HepG2 (cell line): Measurements from ENCODE around the gene C12orf43. TPM values are rescaled to one million over a fixed set of nuclear protein-coding genes. Genes with fewer than 3 reads are reported as not detected.

ENCODE experiments used
- AGO1 ChIP-seq: fragments of 200-400 bp; formaldehyde crosslinking; IDR thresholded peaks from 2 replicates; pipeline ENCODE4 v1.6.1; 2017; ENCODE audit warnings: mild to moderate bottlenecking, low read depth, low read length, moderate library complexity; ENCODE audit not compliant: poor library complexity, severe bottlenecking
- ARNT2 ChIP-seq: sonication (generic); formaldehyde crosslinking; IDR thresholded peaks from 2 replicates; pipeline ENCODE4 v1.8.0; 2022; ENCODE audit warnings: mild to moderate bottlenecking, low read depth, missing genetic modification reagents, moderate library complexity
- ESRRA ChIP-seq: sonication (generic); formaldehyde crosslinking; IDR thresholded peaks from 2 replicates; pipeline ENCODE4 v1.5.1; 2020; ENCODE audit warnings: mild to moderate bottlenecking, low read depth, missing genetic modification reagents
- GATAD1 ChIP-seq: IDR thresholded peaks from 2 replicates; pipeline ENCODE4 v1.6.1; 2016; ENCODE audit warnings: missing genetic modification reagents, missing compliant biosample characterization
- HCFC1 ChIP-seq: fragments of 150-350 bp; IDR thresholded peaks from 2 replicates; pipeline ENCODE4 v1.6.1; 2014; ENCODE audit warnings: low read depth, low read length
- MATR3 ChIP-seq: sonication (generic); formaldehyde crosslinking; IDR thresholded peaks from 2 replicates; pipeline ENCODE4 v1.4.0; 2020; ENCODE audit warnings: missing genetic modification reagents
- MIER3 ChIP-seq: IDR thresholded peaks from 2 replicates; pipeline ENCODE4 v1.6.1; 2016; ENCODE audit warnings: missing compliant biosample characterization, borderline replicate concordance
- NFYB ChIP-seq: sonication (generic); formaldehyde crosslinking; IDR thresholded peaks from 2 replicates; pipeline ENCODE4 v1.4.0; 2020; ENCODE audit warnings: missing genetic modification reagents
- REPIN1 ChIP-seq: sonication (generic); formaldehyde crosslinking; IDR thresholded peaks from 2 replicates; pipeline ENCODE4 v1.8.0; 2022; ENCODE audit warnings: missing genetic modification reagents, low read depth, mild to moderate bottlenecking, borderline replicate concordance
- REXO4 ChIP-seq: sonication (generic); formaldehyde crosslinking; IDR thresholded peaks from 2 replicates; pipeline ENCODE4 v1.8.0; 2022; ENCODE audit warnings: missing genetic modification reagents, mild to moderate bottlenecking, borderline replicate concordance
- SRSF4 ChIP-seq: fragments of 200-400 bp; formaldehyde crosslinking; IDR thresholded peaks from one replicate; pipeline ENCODE4 v1.6.1; 2018; ENCODE audit warnings: mild to moderate bottlenecking, low read depth, low read length, moderate library complexity; ENCODE audit not compliant: poor library complexity, severe bottlenecking
- ZIK1 ChIP-seq: sonication (generic); formaldehyde crosslinking; IDR thresholded peaks from 2 replicates; pipeline ENCODE4 v1.5.0; 2020; ENCODE audit warnings: mild to moderate bottlenecking, low read depth, missing genetic modification reagents, borderline replicate concordance
- ZNF121 ChIP-seq: sonication (generic); formaldehyde crosslinking; IDR thresholded peaks from 2 replicates; pipeline ENCODE4 v1.5.0; 2020; ENCODE audit warnings: mild to moderate bottlenecking, missing genetic modification reagents
- ZNF451 ChIP-seq: sonication (generic); formaldehyde crosslinking; IDR thresholded peaks from 2 replicates; pipeline ENCODE4 v1.5.0; 2020; ENCODE audit warnings: mild to moderate bottlenecking, missing genetic modification reagents
- ZNF510 ChIP-seq: sonication (generic); formaldehyde crosslinking; IDR thresholded peaks from 2 replicates; pipeline ENCODE4 v1.4.0; 2020; ENCODE audit warnings: low read depth, mild to moderate bottlenecking, missing genetic modification reagents
- ZNF670 ChIP-seq: sonication (generic); formaldehyde crosslinking; IDR thresholded peaks from 2 replicates; pipeline ENCODE4 v1.8.0; 2022; ENCODE audit warnings: mild to moderate bottlenecking, missing genetic modification reagents, borderline replicate concordance
- polyA plus RNA-seq, 8 experiments: library from polyadenylated mRNA; depleted of rRNA in 3 of 8; stranded (reverse) in 7 of 8; unstranded in 1 of 8; fragments of >200 nt; fragmentation: Illumina TruSeq in 4 of 8; extraction: Trizol in 4 of 8; gene quantifications; 2 replicates each; pipeline versions ENCODE4 v1.2.1 to v1.2.3, GENCODE V29; 2011 to 2016; ENCODE audit warnings: low read depth in 4 of 8, missing spikeins in 1 of 8, mixed read lengths in 1 of 8; ENCODE audit not compliant: insufficient read depth in 1 of 8
- total RNA-seq, 5 experiments: library from RNA; depleted of rRNA; stranded (reverse); fragments of >200 nt; fragmentation: Illumina TruSeq; extraction: Trizol; gene quantifications; 2 replicates each; pipeline ENCODE4 v1.2.3, GENCODE V29; 2016; ENCODE audit warnings: low read depth in 1 of 5
- TF ChIP-seq, protein P1 (sequence below): sonication (generic); formaldehyde crosslinking; conservative IDR thresholded peaks from 2 replicates; pipeline ENCODE4 v1.8.0; 2022; ENCODE audit warnings: missing genetic modification reagents
- TF ChIP-seq, protein P2 (sequence below): sonication (generic); formaldehyde crosslinking; IDR thresholded peaks from 2 replicates; pipeline ENCODE4 v1.4.0; 2020; ENCODE audit warnings: missing genetic modification reagents
- TF ChIP-seq, protein P3 (sequence below): sonication (generic); formaldehyde crosslinking; IDR thresholded peaks from 2 replicates; pipeline ENCODE4 v1.4.0; 2020; ENCODE audit warnings: missing genetic modification reagents
- TF ChIP-seq, protein P4 (sequence below): sonication (generic); formaldehyde crosslinking; IDR thresholded peaks from 2 replicates; pipeline ENCODE4 v1.5.0; 2020; ENCODE audit warnings: missing genetic modification reagents, mild to moderate bottlenecking, borderline replicate concordance

C12orf43 gene
- total and polyA plus RNA-seq, 2 of the 13 experiments (the other 11 are each of a cell fraction or from before 2014, with no cell fraction given), result 7.9 to 11.1 TPM

DNA sequence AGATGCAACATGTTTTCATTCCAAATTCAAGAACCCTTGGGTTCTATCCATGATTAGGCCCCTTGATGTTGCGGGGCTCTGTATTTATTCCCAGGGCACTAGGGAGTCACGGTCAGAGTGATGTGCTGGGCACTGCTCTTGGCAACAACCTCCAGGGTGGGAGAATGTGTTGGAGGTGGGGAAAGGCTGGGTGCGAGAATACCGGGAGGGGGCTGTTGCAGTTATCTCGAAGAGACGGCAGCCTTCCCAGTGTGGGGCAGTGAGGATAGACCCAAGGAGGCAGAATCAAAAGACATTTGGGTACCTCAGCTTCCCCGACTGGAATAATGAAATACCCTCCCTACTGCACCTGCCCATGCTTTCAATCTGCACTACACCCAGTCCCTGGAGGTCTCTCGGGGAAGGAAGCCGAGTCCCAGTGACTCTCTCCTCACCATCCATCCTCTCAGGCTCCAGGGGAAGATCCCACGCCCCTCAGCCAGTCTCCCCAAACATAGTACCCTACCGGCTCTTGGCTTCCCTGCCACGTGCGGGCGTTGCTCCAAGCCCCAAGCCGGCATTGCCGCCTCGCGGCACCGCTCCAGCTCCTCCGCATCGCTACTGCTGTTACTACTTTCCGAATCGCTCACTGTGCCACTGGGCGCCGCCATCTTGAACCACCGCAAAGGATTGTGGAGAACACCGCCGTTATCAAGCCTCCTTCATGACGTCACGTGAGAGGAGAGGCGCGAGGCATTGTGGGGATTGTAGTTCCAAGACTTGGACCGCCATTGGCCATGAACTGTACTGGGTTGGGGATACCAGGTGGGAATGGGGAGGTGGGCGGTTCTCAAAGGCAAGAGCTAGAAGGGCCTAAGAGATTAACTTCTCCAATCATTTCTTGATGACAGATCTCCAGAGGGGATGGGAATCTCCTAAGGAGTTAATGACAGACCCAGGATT lies at the start of gene C12orf43 (continued):
- TF ChIP-seq ESRRA, result no peak
- TF ChIP-seq, protein P1, sequence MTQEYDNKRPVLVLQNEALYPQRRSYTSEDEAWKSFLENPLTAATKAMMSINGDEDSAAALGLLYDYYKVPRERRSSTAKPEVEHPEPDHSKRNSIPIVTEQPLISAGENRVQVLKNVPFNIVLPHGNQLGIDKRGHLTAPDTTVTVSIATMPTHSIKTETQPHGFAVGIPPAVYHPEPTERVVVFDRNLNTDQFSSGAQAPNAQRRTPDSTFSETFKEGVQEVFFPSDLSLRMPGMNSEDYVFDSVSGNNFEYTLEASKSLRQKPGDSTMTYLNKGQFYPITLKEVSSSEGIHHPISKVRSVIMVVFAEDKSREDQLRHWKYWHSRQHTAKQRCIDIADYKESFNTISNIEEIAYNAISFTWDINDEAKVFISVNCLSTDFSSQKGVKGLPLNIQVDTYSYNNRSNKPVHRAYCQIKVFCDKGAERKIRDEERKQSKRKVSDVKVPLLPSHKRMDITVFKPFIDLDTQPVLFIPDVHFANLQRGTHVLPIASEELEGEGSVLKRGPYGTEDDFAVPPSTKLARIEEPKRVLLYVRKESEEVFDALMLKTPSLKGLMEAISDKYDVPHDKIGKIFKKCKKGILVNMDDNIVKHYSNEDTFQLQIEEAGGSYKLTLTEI, result no peak
- TF ChIP-seq, protein P2, sequence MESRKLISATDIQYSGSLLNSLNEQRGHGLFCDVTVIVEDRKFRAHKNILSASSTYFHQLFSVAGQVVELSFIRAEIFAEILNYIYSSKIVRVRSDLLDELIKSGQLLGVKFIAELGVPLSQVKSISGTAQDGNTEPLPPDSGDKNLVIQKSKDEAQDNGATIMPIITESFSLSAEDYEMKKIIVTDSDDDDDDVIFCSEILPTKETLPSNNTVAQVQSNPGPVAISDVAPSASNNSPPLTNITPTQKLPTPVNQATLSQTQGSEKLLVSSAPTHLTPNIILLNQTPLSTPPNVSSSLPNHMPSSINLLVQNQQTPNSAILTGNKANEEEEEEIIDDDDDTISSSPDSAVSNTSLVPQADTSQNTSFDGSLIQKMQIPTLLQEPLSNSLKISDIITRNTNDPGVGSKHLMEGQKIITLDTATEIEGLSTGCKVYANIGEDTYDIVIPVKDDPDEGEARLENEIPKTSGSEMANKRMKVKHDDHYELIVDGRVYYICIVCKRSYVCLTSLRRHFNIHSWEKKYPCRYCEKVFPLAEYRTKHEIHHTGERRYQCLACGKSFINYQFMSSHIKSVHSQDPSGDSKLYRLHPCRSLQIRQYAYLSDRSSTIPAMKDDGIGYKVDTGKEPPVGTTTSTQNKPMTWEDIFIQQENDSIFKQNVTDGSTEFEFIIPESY (CRISPR knock-in tag), result no peak
- 0 out of 2 replicates have a peak, but pooled peaks have one; percentile 26 for TF ChIP-seq NFYB (CRISPR knock-in tag)
- TF ChIP-seq REXO4, result no peak
- TF ChIP-seq, protein P3, sequence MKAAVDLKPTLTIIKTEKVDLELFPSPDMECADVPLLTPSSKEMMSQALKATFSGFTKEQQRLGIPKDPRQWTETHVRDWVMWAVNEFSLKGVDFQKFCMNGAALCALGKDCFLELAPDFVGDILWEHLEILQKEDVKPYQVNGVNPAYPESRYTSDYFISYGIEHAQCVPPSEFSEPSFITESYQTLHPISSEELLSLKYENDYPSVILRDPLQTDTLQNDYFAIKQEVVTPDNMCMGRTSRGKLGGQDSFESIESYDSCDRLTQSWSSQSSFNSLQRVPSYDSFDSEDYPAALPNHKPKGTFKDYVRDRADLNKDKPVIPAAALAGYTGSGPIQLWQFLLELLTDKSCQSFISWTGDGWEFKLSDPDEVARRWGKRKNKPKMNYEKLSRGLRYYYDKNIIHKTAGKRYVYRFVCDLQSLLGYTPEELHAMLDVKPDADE (CRISPR knock-in tag), result no peak
- peak; percentile 65; the same call in 1 of the 2 replicates for TF ChIP-seq ZIK1 (CRISPR knock-in tag)
- TF ChIP-seq ARNT2 (CRISPR knock-in tag), result 0 out of 2 replicates have a peak, but pooled peaks have one; percentile 39
- TF ChIP-seq REPIN1, result no peak
- TF ChIP-seq ZNF670 (CRISPR knock-in tag), result no peak
- TF ChIP-seq ZNF510 (CRISPR knock-in tag), result 0 out of 2 replicates have a peak, but pooled peaks have one; percentile 48
- TF ChIP-seq MATR3 (CRISPR knock-in tag), result no peak
- TF ChIP-seq, protein P4, sequence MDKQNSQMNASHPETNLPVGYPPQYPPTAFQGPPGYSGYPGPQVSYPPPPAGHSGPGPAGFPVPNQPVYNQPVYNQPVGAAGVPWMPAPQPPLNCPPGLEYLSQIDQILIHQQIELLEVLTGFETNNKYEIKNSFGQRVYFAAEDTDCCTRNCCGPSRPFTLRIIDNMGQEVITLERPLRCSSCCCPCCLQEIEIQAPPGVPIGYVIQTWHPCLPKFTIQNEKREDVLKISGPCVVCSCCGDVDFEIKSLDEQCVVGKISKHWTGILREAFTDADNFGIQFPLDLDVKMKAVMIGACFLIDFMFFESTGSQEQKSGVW (CRISPR knock-in tag), result no peak
- no peak for TF ChIP-seq ZNF121 (CRISPR knock-in tag)
- TF ChIP-seq SRSF4, result no peak
- peak; percentile 98 for TF ChIP-seq GATAD1
- TF ChIP-seq AGO1, result no peak
- peak; percentile 93 for TF ChIP-seq HCFC1
- peak; percentile 42; the same call in 1 of the 2 replicates for TF ChIP-seq ZNF451 (CRISPR knock-in tag)
- TF ChIP-seq MIER3 (CRISPR knock-in tag), result peak; percentile 95
